NCI-H2227 (cell line): Measurements from ENCODE around the gene FLYWCH2.
"Not testable (repeated sequence)": the region's sequence is repeated elsewhere in the genome, so short reads cannot be mapped to it uniquely, and the experiment has no call there.

Experiments
- DNase-seq: peaks from one replicate; lab custom pipeline; 2025; ENCODE audit not compliant: unreplicated experiment; lab: John Stamatoyannopoulos, UW

FLYWCH2 gene

DNA sequence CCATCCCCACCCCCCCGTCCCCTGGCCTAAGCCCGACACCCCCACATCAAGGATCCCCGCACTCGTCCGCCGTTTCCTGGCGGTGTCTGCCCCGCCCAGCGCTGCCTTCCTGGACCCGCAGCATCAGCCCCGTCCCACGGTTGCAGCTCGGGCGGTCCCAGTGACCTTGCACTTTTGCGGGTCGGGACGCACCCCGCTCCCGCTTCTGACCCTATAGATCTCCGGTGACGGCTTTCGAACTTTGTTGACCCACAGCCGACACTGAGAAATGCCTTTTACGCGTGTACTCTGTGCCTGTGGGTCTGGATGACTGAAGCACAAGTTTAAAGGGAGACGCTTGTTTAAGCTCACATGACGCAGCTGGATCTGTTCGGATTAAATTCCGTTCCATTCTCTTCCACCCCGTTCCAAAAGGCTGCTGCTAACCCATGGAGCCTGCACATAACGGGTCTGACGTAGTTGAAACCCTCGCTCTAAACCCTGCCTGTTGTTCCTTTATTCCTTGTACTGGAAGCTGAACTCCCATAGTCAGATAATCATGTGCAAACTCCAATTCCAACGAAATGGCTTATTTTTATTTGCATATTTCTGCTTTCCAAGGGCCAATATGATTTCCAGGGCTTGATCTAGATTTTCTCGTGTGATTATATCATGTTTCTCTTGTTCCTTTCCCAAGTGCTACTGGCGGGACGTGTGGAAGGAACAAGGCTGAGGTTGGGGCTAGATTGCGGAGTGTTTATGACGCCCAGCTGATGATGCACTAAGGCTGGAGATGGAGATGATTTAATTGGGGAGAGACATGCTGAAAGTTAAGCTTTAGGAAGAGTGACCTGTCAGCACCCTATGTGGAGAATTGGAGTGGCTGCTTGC, 29.6 kb downstream of the FLYWCH2 start:
- peak; percentile 51 for DNase-seq

DNA sequence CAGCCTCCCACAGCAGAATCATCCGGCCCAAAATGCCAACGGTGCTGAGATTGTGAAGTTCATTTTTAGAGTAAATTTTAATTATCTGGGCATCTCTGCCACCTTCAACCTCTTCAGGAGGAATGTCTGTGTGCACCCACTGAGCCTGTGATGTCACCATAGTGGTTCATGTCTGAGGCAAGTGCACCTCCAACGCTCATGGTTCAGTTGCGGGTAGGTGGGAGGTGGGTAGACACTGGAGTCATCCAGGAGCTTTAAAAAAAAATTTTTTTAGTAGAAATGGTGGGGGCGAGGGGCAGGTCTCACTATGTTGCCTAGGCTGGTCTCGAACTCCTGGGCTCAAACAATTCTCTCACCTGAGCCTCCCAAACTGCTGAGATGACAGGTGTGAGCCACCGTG, 30.6 kb downstream of the FLYWCH2 start:
- DNase-seq, result no peak

DNA sequence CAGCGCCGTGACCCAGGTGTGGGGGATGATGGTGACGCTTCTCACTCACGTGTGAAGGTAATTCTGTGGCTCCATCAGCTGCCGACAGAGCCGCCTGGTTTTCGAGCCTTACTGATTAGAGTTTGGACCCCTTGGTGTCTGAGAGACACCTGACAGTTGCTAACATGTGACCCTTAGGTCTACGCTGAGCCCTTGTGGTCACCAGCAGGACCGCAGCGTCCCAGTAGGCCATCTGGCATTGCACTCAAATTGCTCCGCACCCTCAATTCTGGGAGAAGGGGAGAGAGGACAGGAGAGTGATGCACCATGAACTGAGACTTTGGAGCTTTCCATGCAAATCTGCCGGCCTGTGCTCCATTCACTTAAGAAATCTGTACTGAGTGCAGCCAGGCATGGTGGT, 31.2 kb downstream of the FLYWCH2 start:
- DNase-seq, result no peak

DNA sequence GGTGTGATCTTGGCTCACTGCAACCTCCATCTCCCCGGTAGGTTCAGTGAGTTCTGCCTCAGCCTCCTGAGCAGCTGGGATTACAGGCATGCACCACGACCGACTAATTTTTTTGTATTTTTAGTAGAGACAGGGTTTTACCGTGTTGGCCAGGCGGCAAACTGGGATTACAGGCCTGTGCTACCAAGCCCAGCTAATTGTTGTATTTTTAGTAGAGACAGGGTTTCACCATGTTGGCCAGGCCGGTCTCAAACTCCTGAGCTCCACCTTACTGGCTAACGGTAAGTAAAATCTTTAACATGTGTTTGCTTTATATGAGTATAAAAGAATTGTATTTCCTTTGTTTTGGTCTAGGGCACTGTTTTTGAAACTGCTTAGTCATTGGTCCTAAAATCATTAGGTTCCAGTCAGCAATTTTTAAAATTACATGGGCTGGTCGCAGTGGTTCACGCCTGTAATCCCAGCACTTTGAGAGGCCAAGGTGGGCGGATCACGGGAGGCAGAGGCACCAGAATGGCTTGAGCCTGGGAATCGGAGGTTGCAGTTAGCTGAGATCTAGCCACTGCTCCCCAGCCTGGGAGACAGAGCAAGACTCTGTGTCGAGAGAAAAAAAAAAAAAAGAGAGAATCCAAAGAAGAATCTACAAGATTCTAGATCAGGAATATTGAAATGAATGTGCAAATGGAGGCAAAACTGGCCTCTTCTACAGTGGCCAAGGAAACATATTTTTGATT, 32.3 kb downstream of the FLYWCH2 start:
- peak; percentile 68 for DNase-seq

DNA sequence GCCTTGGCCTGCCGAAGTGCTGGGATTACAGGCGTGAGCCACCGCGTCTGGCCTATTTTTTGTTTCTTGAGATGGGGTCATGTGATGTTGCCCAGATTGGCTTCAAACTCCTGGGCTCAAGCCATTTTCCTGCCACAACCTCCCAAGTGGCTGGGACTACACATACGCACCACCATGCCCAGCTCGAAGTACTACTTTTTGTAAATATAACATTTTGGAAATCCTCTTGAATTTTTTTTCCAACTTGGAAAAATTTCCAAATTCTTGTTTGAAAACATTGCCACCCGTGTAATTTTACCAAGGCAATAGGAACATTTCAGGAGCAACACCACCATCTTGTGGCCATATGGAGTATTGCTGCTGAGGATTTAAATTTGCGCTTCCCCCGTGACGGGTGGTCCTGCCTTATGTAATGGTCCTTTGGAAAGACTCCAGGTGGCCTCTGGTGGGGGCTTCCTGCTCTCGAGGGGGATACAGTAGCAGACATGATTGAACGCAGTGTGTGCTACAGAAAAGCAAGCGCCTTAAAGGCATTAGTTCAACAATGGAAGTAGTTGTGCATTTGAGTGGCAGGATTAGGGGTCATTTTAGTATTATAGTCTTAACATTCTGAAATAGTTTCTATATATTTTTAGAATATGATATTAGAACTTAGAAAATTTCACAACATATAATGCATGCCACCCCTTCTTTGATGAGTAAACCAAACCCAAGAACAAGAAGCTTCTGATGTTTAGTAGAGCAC, 36.7 kb downstream of the FLYWCH2 start:
- DNase-seq, result peak; percentile 80

DNA sequence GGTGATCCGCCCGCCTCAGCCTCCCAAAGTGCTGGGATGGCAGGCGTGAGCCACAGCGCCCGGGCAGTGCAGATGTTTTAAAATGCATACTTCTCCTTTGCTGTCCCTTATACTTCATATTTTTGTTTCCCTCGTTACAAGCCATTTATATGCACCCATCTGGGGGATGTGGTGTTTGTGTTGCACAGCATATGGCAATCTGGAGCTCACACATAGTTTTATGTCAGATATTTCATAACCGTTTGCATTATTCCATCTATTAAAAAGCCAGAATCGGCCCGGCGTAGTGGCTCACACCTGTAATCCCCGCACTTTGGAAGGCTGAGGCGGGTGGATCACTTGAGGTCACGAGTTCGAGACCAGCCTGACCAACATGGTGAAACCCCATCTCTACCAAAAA, 40.5 kb downstream of the FLYWCH2 start:
- no peak for DNase-seq

DNA sequence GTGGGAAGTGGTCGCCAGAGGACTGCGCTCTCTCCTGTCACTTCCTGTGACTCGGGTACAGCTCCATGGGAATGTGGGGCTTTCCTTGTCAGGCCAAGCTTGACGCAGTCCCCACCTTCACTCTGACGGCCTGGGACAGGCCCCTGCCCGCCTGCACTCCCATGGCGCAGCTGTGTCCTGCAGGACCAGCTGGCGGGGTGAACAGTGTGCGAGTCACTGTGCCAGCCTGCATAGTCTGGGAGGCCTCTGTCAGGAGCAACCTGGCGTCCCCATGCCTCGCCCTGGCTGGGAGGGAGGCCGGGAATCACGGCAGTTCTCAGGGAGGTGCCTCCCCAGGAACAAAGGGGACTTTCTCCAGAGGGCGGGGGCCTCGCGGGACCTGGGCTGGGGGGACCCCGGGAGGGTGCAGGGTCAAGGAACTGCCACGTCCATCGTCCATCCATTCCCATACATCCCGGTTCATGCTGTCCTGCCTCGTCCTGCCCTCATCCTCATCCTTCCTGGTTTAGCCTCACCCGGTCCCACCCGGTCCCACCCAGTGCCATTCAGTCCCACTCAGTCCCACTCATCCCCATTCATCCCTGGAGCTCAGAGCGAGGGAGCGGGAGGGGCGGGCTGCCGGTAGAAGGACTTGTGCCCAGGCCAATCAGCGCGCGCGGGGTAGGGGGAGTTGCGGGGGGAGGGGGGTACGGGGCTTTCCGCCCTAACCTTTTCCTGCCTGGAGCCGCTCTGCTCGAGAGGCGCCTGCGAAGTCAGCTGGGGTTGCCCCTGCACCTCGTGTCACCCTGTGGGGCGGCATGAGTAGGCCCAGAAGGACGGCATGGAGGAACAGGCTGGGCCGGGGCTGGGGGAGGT, 42.1 kb downstream of the FLYWCH2 start:
- DNase-seq, result no peak

DNA sequence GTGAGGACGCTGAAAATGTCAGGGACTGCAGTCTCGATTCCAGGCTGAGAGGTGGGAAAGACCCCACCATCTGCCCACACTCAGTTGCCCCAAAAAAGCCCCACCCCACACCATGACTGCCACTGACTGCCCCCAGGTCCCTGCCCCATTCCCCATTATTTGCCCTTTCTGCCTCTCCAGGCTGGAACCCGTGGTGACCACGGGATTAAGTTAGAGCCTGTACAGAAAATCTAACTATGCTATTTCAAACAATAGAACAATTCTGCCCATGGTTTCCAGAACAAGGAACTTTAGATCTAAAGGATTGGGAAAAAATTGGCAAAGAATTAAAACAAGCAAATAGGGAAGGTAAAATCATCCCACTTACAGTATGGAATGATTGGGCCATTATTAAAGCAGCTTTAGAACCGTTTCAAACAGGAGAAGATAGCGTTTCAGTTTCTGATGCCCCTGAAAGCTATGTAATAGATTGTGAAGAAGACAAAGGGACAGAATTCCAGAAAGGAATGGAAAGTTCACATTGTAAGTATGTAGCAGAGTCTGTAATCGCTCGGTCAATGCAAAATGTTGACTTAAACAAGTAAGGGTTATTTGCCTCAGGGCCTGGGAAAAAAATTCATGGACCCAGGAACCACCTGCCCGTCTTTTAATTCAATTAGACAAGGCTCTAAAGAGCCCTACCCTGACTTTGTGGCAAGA, 43.1 kb downstream of the FLYWCH2 start:
- no peak for DNase-seq

DNA sequence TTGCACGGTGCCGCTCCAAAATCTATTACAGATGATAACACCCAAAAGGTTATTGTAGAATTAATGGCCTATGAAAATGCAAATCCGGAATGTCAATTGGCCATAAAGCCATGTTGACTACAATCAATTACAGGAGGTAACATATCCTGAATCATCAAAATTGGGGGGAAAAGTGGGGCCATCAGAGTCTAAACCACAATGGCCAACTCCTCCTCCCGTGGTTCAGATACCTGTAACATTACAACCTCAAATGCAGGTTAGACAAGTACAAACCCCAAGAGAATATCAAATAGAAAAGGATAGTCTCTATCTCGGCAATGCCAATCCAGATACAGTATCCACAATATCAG, 43.6 kb downstream of the FLYWCH2 start:
- no peak for DNase-seq

DNA sequence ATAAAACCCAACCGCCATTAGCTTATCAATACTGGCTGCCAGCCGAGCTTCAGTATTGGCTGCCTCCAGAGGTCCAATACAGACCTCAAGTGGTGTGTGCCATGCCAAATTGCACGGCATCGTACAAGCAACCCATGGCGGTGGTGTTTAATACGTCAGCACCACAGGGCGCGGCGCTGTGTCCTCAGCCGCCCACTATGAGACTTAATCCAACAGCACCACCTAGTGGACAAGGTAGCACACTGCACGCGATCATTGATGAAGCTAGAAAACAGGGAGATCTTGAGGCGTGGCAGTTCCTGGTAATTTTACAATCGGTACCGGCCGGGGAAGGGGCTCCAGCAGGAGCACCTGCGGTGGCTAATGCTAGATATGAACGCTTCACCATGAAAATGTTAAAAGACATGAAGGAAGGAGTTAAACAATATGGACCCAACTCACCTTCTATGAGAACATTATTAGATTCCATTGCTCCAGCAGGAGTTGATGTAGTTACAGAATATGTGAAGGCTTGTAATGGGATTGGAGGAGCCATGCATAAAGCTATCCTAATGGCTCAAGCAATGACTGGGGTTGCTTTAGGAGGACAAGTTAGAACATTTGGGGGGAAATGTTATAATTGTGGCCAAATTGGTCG, 44.1 kb downstream of the FLYWCH2 start:
- DNase-seq, result peak; percentile 92

DNA sequence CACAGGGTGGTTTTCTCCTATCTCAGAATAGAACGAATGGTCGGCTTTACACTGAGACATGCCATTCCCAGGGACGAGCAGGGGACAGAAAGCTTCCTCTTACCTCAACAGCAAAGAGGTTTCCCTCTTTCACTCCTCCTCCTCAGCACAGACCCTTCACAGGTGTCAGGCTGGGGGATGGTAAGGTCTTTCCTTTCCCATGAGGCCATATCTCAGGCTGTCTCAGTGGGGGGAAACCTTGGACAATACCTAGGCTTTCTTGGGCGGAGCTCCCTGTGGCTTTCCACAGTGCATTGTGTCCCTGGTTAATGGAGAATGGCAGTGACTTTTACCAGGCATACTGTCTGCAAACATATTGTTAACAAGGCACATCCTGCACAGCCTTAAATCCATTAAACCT, 45.1 kb downstream of the FLYWCH2 start:
- DNase-seq, result not testable (repeated sequence)

DNA sequence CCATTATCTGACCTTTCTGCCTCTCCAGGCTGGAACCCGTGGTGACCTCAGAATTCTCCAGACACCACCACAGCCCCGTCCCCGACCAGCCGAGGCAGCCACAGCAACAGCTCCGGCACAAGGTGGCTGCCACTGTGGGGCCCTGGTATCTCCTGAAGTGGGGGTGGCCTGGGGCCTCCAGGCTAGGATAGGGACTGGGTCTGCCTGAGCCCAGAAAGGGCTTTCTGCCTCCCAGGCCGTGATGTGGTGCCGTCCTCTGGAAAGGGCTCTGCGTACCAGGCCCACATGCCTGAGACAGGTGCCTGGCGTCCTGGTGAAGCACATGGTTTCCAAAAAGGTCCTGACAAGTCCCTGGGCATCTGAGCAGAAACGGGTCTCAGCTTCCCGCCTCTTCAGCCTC, 45.8 kb downstream of the FLYWCH2 start:
- no peak for DNase-seq

DNA sequence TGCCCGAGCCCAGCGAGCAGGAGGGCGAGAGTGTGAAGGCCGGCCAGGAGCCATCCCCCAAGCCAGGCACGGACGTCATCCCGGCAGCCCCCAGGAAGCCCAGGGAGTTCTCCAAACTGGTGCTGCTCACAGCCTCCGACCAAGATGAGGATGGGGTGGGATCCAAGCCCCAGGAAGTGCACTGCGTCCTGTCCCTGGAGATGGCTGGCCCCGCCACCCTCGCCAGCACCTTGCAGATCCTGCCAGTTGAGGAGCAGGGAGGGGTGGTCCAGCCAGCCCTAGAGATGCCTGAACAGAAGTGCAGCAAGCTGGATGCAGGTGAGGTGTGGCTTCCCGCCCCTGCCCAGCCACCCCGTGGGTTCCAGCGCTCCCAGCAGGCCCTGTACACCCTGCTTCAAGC, 46.7 kb downstream of the FLYWCH2 start:
- no peak for DNase-seq

DNA sequence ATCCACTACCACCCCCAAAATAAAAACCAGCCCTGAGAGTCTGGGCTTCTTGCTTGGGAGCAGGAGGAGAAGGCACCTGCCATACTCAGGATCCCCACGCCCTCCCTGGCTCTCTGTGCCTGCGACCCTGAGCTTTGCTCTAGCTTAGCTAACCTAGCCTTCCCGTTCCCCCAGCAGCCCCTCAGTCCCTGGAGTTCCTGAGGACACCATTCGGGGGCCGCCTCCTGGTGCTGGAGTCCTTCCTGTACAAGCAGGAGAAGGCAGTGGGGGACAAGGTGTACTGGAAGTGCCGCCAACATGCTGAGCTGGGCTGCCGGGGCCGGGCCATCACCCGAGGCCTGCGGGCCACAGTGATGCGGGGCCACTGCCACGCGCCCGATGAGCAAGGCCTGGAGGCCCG, 47.2 kb downstream of the FLYWCH2 start:
- DNase-seq, result no peak

DNA sequence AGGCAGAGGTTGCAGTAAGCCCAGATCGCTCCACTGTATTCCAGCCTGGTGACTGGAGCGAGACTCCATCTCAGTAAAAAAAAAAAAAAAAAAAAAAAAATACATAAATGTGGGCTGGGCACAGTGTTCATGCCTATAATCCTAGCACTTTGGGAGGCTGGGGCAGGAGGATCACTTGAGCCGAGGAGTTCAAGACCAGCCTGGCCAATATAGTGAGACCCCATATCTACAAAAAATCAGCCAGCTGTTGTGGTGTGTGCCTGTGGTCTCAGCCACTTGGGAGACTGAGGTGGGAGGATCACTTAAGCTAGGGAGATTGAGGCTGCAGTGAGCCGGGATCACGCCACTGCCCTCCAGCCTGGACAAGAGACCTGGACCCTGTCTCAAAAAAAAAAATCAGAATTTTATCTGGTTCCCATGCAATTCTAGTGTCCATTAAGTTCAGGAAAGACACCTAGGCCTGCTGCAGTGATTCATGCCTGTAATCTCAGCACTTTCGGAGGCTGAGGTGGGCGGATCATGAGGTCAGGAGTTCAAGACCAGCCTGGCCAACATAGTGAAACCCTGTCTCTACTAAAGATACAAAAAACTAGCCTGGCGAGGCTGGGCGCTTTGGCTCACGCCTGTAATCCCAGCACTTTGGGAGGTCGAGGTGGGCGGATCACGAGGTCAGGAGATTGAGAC, 48.4 kb downstream of the FLYWCH2 start:
- DNase-seq, result not testable (repeated sequence)

DNA sequence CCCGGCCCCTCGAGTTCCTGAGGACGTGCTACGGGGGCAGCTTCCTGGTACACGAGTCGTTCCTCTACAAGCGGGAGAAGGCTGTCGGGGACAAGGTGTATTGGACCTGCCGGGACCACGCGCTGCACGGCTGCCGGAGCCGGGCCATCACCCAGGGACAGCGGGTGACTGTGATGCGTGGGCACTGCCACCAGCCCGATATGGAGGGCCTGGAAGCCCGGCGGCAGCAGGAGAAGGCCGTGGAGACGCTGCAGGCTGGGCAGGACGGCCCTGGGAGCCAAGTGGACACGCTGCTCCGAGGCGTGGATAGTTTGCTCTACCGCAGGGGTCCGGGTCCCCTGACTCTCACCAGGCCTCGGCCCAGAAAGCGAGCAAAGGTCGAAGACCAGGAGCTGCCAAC, 50.1 kb downstream of the FLYWCH2 start:
- no peak for DNase-seq

DNA sequence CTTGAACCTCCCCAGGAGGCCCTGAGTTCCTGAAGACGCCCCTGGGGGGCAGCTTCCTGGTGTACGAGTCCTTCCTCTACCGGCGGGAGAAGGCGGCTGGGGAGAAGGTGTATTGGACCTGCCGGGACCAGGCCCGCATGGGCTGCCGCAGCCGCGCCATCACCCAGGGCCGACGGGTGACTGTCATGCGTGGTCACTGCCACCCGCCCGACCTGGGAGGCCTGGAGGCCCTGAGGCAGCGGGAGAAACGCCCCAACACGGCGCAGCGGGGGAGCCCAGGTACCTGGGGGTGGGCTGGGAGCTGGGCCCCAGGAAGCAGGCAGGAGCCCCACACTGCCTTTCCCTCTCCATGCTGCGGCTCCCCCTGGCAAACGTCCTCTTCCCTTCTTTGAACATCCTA, 50.7 kb downstream of the FLYWCH2 start:
- no peak for DNase-seq

DNA sequence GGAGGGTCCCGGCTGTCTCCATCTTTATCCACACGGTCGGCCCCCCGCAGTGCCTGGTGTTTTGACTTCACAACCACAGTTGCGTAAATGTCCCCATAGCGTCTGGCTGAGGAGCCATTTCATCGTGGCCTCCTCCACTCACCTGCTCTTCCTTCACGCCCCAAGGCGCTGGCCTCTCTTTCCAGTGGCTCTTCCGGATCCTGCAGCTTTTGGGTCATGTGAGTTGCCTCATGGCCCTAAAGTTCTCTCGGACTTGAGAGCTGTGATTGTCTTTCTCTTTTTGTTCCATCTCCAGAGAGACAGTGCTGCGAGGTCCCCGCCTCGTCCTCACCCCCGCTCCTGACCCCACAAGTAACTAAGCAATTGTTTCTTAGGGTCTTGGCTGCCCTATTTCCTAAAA, 51.4 kb downstream of the FLYWCH2 start:
- DNase-seq, result no peak

DNA sequence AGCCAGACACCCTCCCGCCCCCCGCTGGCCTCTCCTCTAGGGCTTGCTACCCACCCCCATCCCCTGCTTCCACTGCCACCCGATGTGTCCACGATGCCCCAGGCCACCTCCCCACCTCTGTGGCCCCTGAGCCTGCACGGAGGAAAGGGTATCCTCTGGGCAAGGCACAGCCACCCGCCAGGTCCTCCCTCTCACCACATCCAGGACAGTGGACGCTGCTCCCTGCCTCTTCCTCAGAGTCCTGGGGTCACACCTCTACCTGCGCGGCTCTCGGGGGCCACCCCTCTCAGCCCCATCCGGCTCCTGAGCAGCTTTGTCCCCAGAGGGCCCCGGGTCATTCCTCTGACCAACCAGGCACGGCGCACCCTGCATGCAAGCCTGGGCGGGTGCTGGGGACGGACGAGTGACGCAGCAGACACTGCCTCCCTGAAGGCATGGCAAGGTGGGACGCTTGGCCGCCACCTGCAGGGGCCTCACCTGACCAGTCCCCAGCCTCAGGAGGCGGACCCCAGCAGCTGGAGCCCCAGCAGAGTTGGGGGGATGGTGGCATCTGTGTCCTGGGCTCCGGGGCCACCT, 53.5 kb downstream of the FLYWCH2 start:
- no peak for DNase-seq
